Left lobe of liver (tissue), 2 donors: ENCODE results near the gene PLCB1. TPM values are rescaled to one million over a fixed set of nuclear protein-coding genes. Genes with fewer than 3 reads are reported as not detected.
"Not testable (repeated sequence)": the region's sequence is repeated elsewhere in the genome, so short reads cannot be mapped to it uniquely, and the experiment has no call there.

Source experiments
- ATAC-seq: fragments of 200-7000 bp; cut with Tn5 transposase; one replicate; pipeline ENCODE4 v1.9.1; 2020; ENCODE audit warnings: mild to moderate bottlenecking, moderate library complexity
- DNase-seq: peaks from one replicate; pipeline ENCODE4 v3.0.0-alpha.2; 2020; ENCODE audit warnings: low spot score
- total RNA-seq: library from RNA; stranded (reverse); gene quantifications from one replicate; pipeline ENCODE4 v1.2.1, GENCODE V29; 2021
- donor health status: DM: no; HTN: no; CAD: no; lungs with moderate emphysema.
- donor health status: DM: no; HTN: yes; CAD: no.

Gene PLCB1
- total RNA-seq, 1 donor from 2014 or later: 3.9 TPM

DNA sequence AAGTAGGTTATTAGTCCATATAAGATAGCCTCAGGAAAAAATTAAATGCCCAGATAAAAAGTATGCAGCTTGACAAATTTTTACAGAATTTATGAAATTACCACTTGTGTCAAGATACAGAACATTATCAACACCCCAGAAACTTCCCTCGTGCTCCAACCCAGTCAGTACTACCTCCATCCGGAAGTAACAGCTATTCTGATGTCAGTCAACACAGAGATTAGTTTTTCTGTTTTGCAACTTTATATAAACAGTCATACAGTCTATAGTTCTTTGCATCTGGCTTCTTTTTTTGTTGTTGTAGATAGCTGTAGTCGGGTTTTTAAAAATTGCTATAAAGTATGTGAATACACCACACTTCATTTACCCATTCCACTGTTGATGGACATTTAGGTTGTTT, 721.1 kb downstream of the PLCB1 start:
- DNase-seq, ATAC-seq: not testable (repeated sequence)

DNA sequence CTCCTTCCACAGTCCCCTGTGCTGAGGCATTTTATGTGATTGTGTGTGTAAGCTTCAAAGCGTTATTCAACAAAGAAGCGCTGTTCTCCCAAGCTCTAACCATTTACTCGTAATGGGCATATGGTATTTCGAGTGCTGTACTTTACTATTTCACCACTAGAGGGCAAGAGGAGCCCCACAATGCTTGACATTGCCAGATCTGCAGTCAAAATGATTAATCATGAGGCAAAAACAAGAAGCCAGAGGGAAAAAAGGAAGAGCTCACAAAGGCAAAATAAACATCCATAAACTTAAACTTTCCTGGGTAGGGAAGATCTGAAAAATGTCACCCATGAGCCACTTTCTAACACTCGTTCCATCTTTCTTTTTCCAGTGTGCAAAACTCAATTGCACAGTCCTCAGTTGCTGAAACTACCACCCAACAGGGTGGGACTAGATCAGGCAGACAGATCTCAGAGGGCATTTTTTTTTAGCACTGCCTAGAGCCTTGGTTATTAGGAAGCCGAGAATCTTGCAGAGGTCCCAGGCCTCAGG, 721.8 kb downstream of the PLCB1 start:
- no peak for DNase-seq
- peak; percentile 97 for ATAC-seq

DNA sequence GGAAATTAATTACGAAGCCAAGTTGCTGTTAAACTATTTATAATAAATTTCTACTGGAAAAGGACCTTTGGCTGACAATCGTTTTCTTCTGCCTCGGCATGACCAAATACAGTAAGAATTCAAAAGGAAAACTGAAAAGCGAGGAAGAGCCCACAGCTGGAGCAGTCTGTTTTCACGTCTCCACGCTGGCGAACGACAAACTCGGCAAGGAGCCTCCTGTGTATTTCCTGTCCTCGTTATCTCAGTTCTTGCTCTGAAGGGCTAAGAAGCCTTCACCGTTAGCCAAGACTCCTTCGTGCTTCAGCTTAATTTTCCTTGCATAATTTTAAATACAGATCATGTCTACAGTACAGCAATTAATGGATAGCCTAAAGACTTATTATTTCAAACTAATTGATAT, 722.5 kb downstream of the PLCB1 start:
- DNase-seq (no peak), ATAC-seq (peak; percentile 33)

DNA sequence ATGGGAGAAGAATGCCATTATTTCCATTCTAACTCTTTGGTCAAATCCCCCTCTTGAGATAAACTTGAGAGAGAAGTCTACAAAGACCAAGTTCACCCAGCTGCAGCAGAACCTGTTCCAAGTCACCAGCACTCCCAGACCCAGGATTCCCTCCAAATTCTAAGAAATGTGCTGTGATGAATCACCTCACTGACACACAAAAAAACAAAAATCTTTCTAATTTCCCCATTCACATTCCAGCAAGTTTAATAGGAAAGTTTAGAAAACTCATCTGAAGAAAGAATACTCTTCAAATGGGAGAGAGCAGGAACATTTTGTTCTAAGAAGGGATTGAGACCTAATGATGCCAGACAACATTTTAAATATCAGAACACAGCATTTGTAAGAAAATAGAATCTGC, 723.2 kb downstream of the PLCB1 start:
- ATAC-seq (no peak), DNase-seq (no peak)

DNA sequence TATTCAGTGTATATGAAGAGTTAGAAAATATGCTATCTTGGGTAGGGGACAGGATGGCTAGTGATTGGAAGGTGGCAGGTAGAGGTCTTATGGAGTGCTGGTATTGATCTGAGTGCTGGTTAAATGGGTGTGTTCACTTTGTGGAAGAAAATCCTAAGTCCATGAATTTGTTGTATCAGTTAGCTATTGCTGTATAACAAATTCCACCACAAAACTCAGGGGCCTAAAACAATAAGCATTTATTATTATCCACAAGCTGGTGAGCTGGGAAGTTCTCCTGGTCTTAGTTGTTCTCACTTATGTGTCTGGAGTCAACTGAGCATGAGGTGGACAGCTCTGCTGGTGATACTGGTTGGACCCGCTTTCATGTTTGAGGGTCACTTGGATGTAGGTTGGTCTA, 724.6 kb downstream of the PLCB1 start:
- ATAC-seq: no peak
- DNase-seq: no peak

DNA sequence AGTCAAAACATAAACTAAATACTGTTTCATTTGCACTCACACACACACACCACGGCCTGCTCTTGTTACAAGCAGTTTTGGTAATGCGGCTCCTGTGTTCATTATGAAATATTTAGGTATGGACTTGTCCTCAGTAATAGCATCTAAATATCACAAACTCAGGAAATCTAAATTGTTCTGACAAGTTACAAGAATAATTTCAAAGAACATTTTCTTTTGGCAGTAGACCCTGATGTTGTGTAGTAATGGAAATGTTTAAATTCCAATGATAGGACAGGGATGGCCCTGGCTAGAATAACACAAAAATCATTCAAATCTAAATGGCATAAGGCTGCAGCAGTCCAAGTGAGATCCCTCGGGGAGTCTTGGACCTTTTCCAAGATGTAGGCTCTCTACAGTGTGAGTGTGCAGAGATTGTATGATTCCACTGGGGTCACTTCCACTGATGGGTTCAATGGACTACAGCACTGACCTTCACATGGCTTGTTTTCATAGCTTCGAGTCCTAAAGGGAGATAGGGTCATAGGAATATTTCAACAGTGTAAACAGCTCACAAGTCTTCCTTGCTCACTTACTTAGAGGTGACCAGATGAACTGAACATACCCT, 726.2 kb downstream of the PLCB1 start:
- ATAC-seq (peak; percentile 31), DNase-seq (no peak)

DNA sequence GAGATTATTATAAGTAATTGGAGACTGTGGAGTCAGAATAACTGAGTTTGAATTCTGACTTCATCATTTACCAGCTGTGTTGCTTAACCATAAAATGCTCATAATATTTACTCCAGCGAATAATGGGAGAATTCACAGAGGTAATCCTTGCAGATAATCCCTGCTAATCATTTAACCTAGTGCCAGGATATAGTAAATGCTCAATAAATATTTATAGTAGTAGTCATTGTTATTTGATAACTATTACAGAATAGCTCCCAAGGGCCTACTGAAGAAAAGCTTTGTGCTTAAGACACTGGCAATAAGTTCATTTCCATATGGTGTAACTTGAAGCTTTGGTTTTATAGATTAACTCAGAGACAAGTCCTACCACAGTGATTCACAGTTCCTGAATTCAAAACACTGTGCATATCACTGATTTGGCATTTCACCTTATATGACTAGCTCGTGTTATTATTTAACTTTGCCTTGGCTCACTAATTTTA, 728.0 kb downstream of the PLCB1 start:
- ATAC-seq (no peak), DNase-seq (no peak)

DNA sequence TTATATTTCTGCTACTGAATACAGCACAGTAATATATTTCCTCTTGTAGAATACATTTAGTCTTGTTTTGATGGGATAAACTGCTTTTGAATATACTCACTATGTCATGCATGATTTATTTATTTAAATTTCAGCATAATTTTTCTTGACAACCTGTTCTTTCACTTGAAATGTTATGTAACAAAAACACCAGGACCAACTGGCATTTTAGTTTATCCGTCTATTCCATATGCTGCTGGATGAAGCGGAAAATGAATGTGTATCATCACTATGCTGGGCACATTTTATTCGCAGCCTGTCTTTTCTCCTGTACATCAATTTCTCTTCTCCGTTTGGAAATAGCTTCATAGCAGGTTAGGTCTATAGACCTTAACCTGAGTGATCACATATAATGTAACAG, 730.0 kb downstream of the PLCB1 start:
- ATAC-seq (no peak), DNase-seq (no peak)

DNA sequence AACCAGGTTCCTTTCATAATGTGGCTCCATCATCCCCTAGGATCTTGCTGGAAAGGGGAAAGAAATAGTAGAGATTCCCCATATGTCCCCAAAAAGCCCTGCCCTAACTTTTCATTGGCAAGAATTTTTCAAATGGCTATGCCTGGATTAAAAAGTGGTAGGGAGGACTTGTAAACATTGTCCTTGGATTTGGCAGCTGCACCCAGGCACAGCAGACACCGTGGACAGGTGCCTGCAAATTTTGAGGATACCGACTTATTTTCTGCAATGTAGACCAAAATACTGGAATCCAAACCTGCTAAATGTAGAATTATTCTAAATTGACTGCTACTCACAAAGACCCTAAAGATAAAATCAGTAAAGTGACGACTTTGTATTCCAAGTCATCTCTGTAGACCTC, 733.6 kb downstream of the PLCB1 start:
- no peak for ATAC-seq
- DNase-seq: no peak

DNA sequence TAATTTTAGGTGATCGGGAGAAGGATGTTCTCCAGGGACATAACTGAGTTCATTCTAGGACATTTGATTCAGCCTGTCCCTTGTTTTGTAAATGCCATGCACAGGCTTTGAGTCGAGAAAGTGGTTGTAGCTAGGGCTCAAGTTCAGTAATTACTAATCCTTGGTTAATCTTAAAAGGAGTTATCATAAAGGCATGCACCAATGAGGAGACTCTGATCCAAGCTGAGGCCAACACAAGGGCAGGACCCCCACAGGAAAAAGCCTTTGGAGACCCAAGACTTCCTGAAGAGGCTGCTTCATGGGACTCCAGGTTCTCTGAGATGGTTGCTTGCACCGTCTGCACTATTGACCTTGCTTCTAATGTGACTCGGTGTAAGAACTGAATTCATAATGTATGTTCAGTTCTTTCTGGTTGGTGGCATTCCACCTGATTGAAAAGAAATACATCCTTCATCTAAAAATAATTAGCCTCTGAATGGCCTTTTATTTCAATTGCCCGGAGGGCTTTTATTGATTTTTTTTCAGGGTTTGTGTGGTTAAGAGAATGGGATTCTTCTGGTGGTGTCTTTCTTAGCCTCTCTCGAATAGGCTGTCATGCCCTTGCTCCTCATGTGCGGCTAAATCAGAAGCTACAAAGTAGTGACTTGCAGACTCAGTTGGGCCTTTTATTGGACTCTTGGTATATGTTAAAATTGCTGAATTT, 735.1 kb downstream of the PLCB1 start:
- DNase-seq (no peak), ATAC-seq (no peak)

DNA sequence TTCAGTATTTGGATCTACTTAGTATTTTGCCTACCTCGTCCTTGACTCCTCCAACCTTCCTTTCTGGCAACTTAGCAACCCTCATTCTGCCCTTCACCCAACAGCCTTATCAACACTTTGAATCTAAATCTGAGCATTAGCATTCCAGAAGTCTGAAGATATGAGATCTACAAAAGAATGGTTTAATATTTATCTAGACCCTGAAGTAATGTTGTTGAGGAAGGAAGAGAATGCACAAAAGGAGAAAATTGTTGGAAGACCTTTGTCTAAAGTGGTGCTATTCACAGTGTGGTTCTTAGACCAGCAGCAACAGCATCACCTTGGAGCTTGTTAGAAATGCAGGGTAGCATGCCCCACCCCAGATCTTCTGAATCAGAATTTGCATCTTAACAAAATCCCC, 738.6 kb downstream of the PLCB1 start:
- ATAC-seq (no peak), DNase-seq (no peak)

DNA sequence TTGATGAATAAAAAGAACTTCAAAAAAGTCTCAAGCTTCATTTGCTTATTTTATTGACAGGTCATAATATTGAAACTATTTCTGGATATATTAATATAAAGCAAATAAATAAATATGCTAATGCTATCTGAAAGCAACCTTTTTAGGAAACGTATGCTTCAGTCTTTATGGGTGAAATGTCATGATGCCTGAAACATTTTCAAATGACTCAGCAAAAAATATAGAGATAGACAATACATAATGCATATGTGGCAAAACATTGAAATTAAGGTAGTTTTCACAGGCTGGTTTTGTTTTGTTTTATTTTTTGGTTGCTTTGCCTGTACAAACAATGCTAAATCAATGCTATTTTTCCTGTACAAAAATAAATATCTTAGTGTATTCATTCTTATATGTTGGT, 742.4 kb downstream of the PLCB1 start:
- DNase-seq (no peak), ATAC-seq (no peak)

DNA sequence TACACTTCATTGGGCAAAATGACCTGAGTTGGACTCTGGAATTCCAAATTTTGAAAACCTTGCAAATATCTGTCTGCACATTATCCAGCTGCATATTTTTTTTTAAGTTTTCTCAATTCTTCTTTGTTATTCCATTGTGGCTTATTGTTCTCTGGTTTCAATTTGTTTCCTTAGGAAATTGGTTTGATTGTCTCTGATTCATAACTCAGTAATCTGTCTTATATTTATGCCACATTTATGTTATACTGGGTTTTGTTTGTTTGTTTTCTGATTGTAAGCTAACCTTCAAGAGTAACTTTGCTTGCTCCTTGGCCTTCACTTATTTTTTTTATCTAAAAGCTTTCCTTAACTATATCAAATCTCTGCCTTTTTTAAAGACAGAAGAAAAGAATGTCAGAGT, 743.5 kb downstream of the PLCB1 start:
- ATAC-seq (no peak), DNase-seq (no peak)

DNA sequence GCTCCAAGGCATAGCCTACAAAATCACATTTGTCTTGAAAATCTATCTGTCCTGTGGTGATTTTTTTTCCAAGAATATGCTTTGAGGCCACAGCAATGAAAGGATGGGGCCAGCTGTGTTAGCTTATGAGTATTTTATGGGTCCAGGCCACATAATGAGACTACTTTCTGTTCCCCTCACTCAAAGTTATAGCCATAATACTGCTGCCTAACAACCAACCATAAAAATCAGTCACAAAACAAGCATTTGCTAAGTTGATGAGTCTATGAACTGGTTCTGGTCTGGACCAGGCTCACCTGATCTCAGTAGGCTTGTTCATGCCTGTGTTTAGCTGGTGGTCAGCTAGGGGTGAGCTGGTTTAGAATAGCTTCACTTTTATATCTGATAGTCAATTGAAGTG, 744.3 kb downstream of the PLCB1 start:
- DNase-seq (no peak), ATAC-seq (no peak)

DNA sequence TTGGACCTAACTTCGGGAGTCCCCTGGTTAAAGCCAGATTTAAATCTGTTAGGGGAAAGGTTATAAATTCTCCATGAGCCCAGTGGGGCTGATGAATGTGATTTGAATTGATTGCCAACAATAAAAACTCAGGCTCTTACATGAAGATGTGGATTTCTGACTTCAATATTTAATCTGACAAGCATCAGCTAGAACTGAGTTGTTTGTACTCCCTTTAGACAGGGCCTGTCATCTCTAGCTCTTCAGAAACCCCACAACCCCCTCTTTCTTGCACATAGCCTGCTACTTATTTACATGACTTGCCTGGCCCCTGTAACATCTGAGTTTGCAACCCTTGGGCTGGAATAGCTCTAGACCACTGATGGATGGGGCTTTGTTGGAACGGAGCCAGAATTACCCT, 745.2 kb downstream of the PLCB1 start:
- DNase-seq (no peak), ATAC-seq (no peak)

DNA sequence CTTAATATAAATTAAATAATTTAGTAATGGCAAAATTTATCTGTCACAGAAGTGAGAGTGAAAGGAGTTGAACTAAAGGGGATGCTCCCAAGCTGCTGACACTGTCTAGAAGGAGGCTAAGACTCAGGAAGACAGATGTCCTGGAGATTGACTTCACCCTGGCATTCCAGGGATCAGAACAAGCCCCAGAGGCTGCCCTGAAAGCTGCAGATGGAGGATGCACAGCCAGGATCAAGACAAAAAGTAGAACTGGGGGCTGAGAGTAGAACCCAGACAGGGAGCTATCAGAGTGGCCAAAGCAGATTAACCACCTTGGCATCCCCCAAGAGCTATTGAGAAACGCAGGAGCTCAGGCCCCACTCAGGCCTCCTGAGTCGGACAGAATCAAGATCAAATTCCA, 747.6 kb downstream of the PLCB1 start:
- ATAC-seq (no peak), DNase-seq (no peak)

DNA sequence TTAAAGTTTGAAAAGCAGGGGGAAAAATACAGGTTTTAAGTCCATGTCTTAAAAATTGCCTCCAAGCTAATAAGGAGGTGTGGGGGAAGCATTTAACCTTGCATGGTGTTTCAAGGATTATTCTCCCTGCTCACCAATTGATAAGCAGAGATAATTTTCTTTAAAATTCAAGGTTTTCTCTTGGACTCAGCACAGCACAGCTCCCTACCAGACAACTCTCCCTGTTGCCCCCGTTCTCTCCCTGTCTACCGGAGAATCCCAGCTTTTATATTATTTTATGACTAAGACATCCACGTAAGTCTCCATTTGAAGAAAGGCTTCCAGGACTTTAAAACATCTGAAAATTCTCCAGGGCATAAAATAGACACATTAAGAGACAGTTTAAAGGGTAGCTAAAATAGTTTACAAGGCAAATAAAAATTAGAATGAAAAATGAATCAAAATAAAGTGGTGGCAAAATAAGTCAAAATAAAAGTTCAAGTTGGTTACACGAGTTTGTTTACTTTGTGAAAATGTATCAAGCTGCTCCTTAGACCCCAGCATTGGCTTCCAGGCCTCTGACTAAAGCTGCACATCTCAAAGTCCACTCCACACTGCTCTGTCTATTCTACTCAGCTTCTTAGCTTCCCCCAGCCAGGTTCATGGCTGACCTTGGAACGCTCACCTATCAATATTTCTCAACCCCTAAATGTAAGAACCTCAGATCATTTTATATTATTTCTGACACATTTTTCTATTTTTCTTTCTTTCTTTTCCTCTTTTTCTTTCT, 748.2 kb downstream of the PLCB1 start:
- DNase-seq (no peak), ATAC-seq (no peak)

DNA sequence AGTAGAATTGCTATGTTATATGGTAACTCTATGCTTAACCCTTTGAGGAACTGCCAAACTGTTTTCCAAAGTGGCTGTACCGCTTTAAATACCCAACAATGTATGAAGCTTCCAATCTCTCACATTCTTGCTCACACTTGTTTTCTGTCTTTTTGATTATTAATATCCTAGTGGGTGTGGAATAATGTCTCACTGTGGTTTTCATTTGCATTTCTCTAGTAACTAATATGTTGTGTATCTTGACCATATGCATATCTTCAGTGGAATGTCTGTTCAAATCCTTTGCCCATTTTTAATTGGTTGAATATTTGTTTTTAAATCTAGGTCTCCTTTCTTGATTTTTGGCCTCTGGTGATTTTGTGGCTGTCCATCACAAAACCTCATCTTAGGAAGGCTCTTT, 759.0 kb downstream of the PLCB1 start:
- no peak for DNase-seq
- ATAC-seq: no peak

DNA sequence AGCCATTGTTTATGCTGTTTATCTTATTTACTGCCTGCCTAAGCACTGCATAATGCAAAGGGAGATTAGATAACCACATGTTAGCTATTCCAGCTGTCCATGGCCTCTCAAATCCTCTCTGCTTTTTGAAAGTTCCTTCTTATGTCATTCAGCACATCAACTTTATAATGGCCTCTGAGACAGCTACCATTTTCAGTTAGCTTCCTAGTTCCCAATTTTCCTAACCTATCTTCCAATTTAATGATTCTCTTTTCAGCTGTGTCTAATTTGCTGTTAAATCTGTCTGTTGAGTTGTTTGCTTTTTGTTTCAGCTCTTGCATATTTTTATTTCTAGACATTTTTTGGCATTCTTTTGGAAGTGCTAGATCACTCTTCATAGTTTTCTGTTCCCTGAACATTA, 763.4 kb downstream of the PLCB1 start:
- DNase-seq: no peak
- ATAC-seq: no peak

DNA sequence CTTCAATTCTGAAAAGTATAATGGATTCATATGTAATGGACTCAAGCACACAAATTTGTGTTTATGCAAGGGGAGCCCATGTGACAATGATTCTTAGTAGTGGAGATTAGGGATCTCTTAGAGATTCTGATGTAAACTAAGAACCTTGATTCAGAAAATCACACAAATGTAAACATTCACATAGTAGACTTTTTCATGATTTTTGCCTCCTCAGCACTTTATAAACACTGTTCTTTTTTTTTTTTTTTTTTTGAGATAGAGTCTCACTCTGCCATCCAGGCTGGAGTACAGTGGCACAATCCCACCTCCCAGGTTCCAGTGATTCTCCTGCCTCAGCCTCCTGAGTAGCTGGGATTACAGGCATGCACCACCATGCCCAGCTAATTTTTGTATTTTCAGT, 766.8 kb downstream of the PLCB1 start:
- ATAC-seq (no peak), DNase-seq (no peak)

DNA sequence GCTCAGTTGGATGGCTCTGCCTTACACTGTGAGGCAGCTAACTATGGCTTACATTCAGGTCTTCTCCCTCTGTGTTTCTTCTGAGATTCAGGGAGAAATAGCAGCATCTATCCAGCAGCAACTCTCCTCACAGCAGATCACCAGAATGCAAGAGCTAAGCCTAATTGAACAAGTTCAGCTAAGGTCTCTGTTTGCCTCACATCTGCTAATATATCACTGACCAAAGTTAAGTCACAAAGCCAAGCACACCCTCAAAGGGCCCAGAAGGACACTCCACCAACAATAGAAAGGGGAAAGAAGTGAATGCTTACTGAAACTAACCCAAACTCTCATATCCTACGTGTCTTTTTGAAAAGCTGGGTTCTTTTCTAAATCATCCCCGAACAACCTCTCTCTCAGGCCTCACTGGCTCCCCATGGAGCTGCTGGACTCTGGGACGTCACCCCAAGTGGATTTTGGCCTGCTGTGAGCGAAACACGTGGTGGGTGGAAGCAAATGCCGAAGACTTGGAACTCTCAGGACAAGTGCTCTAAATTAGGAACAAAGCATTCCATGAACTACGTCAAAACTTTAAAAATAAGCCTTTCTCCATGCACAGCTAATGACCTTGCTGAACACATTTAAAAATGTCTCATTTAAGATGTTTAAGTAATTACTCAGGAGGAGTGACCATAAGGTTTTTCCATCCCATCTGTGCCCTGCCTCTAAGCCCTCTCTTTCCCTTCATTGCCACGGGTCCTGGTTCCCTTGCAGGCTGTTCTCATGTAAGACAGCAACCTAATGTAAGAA, 769.4 kb downstream of the PLCB1 start:
- ATAC-seq (no peak), DNase-seq (no peak)
